H1 (cell line): ENCODE data around the gene PFKM. TPM values are rescaled to one million over a fixed set of nuclear protein-coding genes. Genes with fewer than 3 reads are reported as not detected.
"Not testable (repeated sequence)": the region's sequence is repeated elsewhere in the genome, so short reads cannot be mapped to it uniquely, and the experiment has no call there.

Experiments used
- CTCF ChIA-PET: fragments of 300-600 bp; sonication (Branson Sonifier 250); formaldehyde crosslinking; loops from one replicate; lab custom pipeline; 2021; ENCODE audit not compliant: partially characterized antibody; lab: Charles Lee
- POLR2A ChIA-PET: fragments of 300-600 bp; sonication (Branson Sonifier 250); formaldehyde crosslinking; loops from one replicate; lab custom pipeline; 2021; ENCODE audit warnings: inconsistent platforms; ENCODE audit not compliant: partially characterized antibody; lab: Charles Lee
- DNase-seq, 2 experiments: peaks; one replicate each; pipeline versions ENCODE4 v3.0.0 to v3.0.0-alpha.2; 2010 to 2022; ENCODE audit warnings: low spot score in 2 of 2, low read depth in 1 of 2, mixed read lengths in 1 of 2
- FAIRE-seq: peaks from 2 replicates; lab custom pipeline; 2011; peaks lifted over from hg19 to GRCh38; lab: Jason Lieb, UNC
- H2AFZ ChIP-seq: 2 replicates; pipeline ENCODE4 v1.8.1; 2012; ENCODE audit warnings: low read length, inconsistent platforms
- H2AK5ac ChIP-seq: 2 replicates; pipeline ENCODE4 v1.6.1; 2013; ENCODE audit warnings: low read depth, low read length
- H2BK120ac ChIP-seq: replicated peaks from 2 replicates; pipeline ENCODE3; 2013; ENCODE audit warnings: low read depth, low read length, inconsistent platforms
- H2BK12ac ChIP-seq: 2 replicates; pipeline ENCODE4 v1.6.1; 2013; ENCODE audit warnings: low read depth, low read length
- H2BK15ac ChIP-seq: 2 replicates; pipeline ENCODE4 v1.6.1; 2013; ENCODE audit warnings: low read length
- H2BK20ac ChIP-seq: 2 replicates; pipeline ENCODE4 v1.6.1; 2013; ENCODE audit warnings: low read length
- H2BK5ac ChIP-seq: 2 replicates; pipeline ENCODE4 v1.6.1; 2013; ENCODE audit warnings: low read depth, low read length
- H3K14ac ChIP-seq: 2 replicates; pipeline ENCODE4 v1.6.1; 2013; ENCODE audit warnings: inconsistent platforms; ENCODE audit not compliant: insufficient read length
- H3K18ac ChIP-seq: 2 replicates; pipeline ENCODE4 v1.6.1; 2013; ENCODE audit warnings: low read length; ENCODE audit errors: extremely low read depth
- H3K23ac ChIP-seq: 2 replicates; pipeline ENCODE4 v1.6.1; 2013; ENCODE audit warnings: inconsistent platforms; ENCODE audit not compliant: insufficient read length
- H3K23me2 ChIP-seq: 2 replicates; pipeline ENCODE4 v1.6.1; 2013; ENCODE audit warnings: low read depth, low read length
- H3K27ac ChIP-seq: 2 replicates; pipeline ENCODE4 v1.6.1; 2011; ENCODE audit warnings: low read depth, low read length, inconsistent platforms
- H3K27me3 ChIP-seq, 4 experiments: replicated peaks in 1 of 4; 1 replicate in 1 of 4; 2 replicates in 3 of 4; pipeline versions ENCODE4 v1.6.1 to v1.8.1; 2011 to 2013; ENCODE audit warnings: low read length in 3 of 4, mild to moderate bottlenecking in 3 of 4, inconsistent platforms in 2 of 4, mixed read lengths in 2 of 4, moderate library complexity in 1 of 4; ENCODE audit not compliant: control insufficient read depth in 3 of 4, insufficient read depth in 3 of 4; ENCODE audit errors: extremely low read depth in 1 of 4
- H3K36me3 ChIP-seq, 4 experiments: 2 replicates each; pipeline versions ENCODE4 v1.6.1 to v1.8.1; 2011 to 2013; ENCODE audit warnings: mild to moderate bottlenecking in 4 of 4, low read length in 3 of 4, moderate library complexity in 2 of 4, control low read depth in 1 of 4, inconsistent platforms in 1 of 4; ENCODE audit not compliant: insufficient read depth in 4 of 4, control insufficient read depth in 2 of 4
- H3K4ac ChIP-seq: replicated peaks from 2 replicates; pipeline ENCODE3; 2013; ENCODE audit warnings: low read length, low read depth, mixed read lengths, inconsistent platforms; ENCODE audit not compliant: insufficient read length
- H3K4me1 ChIP-seq, 4 experiments: replicated peaks in 1 of 4; 1 replicate in 1 of 4; 2 replicates in 3 of 4; pipeline versions ENCODE4 v1.6.1 to v1.8.1; 2011 to 2013; ENCODE audit warnings: low read length in 3 of 4, inconsistent platforms in 2 of 4, mixed read lengths in 1 of 4; ENCODE audit not compliant: insufficient read depth in 4 of 4, control insufficient read depth in 3 of 4
- H3K4me2 ChIP-seq, 2 experiments: 2 replicates each; pipeline versions ENCODE4 v1.6.1 to v1.8.1; 2011 to 2013; ENCODE audit warnings: low read depth in 2 of 2, low read length in 2 of 2, control low read depth in 1 of 2, inconsistent platforms in 1 of 2, mild to moderate bottlenecking in 1 of 2; ENCODE audit not compliant: insufficient read depth in 1 of 2
- H3K4me3 ChIP-seq, 4 experiments: fragments of 200-600, 300-600 bp in 1 of 4; sonication (generic), shearing (Covaris generic), sonication (Bioruptor Twin) in 1 of 4; 2 replicates each; pipeline versions ENCODE4 v1.5.1 to v1.8.1; 2011 to 2016; ENCODE audit warnings: low read length in 4 of 4, low read depth in 3 of 4, control low read depth in 2 of 4, inconsistent platforms in 2 of 4, mild to moderate bottlenecking in 2 of 4, mixed read lengths in 1 of 4, moderate library complexity in 1 of 4; ENCODE audit not compliant: insufficient read depth in 2 of 4; ENCODE audit errors: extremely low read depth in 1 of 4
- H3K56ac ChIP-seq: replicated peaks from 2 replicates; pipeline ENCODE3; 2013; ENCODE audit warnings: low read depth, mild to moderate bottlenecking, mixed read lengths, low read length, inconsistent platforms; ENCODE audit not compliant: insufficient read length
- H3K79me1 ChIP-seq: 2 replicates; pipeline ENCODE4 v1.6.1; 2013; ENCODE audit warnings: low read depth, low read length, control low read depth
- H3K79me2 ChIP-seq, 2 experiments: 2 replicates each; pipeline versions ENCODE4 v1.6.1 to v1.8.1; 2012 to 2013; ENCODE audit warnings: low read length in 2 of 2, mild to moderate bottlenecking in 2 of 2, inconsistent platforms in 1 of 2; ENCODE audit not compliant: insufficient read depth in 2 of 2, control insufficient read depth in 1 of 2
- H3K9ac ChIP-seq, 4 experiments: replicated peaks in 1 of 4; 1 replicate in 1 of 4; 2 replicates in 3 of 4; pipeline versions ENCODE4 v1.6.1 to v1.8.1; 2011 to 2013; ENCODE audit warnings: low read depth in 3 of 4, low read length in 3 of 4, control low read depth in 2 of 4, mild to moderate bottlenecking in 2 of 4, moderate library complexity in 2 of 4, inconsistent platforms in 1 of 4; ENCODE audit errors: extremely low read depth in 1 of 4
- H3K9me3 ChIP-seq, 2 experiments: 2 replicates each; pipeline versions ENCODE4 v1.6.1 to v1.8.1; 2012 to 2013; ENCODE audit warnings: mild to moderate bottlenecking in 2 of 2, moderate library complexity in 2 of 2, control low read depth in 1 of 2, inconsistent platforms in 1 of 2, low read depth in 1 of 2, low read length in 1 of 2, mixed read lengths in 1 of 2; ENCODE audit not compliant: insufficient read depth in 2 of 2
- H4K20me1 ChIP-seq, 2 experiments: replicated peaks in 1 of 2; 2 replicates each; pipeline versions ENCODE3 to v1.8.1; 2011 to 2013; ENCODE audit warnings: inconsistent platforms in 2 of 2, low read length in 2 of 2, mild to moderate bottlenecking in 1 of 2; ENCODE audit not compliant: insufficient read depth in 2 of 2, control insufficient read depth in 1 of 2
- H4K5ac ChIP-seq: 2 replicates; pipeline ENCODE4 v1.6.1; 2013; ENCODE audit warnings: low read length, low read depth, mixed read lengths, inconsistent platforms; ENCODE audit not compliant: insufficient read length
- H4K8ac ChIP-seq: 2 replicates; pipeline ENCODE4 v1.8.0; 2013; ENCODE audit warnings: mild to moderate bottlenecking, moderate library complexity, low read length, inconsistent platforms; ENCODE audit not compliant: insufficient read depth; ENCODE audit errors: extremely low read depth
- H4K91ac ChIP-seq: replicated peaks from 2 replicates; pipeline ENCODE3; 2013; ENCODE audit warnings: low read length, mixed read lengths, inconsistent platforms; ENCODE audit not compliant: insufficient read length
- NANOG ChIP-seq: IDR thresholded peaks from 2 replicates; pipeline ENCODE4 v1.6.1; 2011; ENCODE audit warnings: low read length, low read depth, mild to moderate bottlenecking, inconsistent platforms; ENCODE audit not compliant: insufficient read depth, poor library complexity, severe bottlenecking
- RBBP5 ChIP-seq: IDR thresholded peaks from 2 replicates; pipeline ENCODE4 v1.7.1; 2012; ENCODE audit warnings: low read depth, mild to moderate bottlenecking, inconsistent platforms, low read length, moderate library complexity, borderline replicate concordance
- WGBS, 2 experiments: shearing (Covaris generic) in 1 of 2; methylation state at CpG; one replicate each; pipeline versions ENCODE4 v1.1.6 to v1.1.7; 2013 to 2015; ENCODE audit warnings: low lambda C conversion rate in 2 of 2, mixed read lengths in 2 of 2, inconsistent platforms in 1 of 2, low coverage in 1 of 2, missing lambda C conversion rate in 1 of 2; ENCODE audit not compliant: insufficient replicate concordance in 2 of 2, insufficient coverage in 1 of 2, insufficient read length in 1 of 2; ENCODE audit errors: extremely low coverage in 1 of 2, missing lambda C conversion rate in 1 of 2; 5-methylcytosine and 5-hydroxymethylcytosine counted together
- polyA plus RNA-seq, 7 experiments: library from polyadenylated mRNA; depleted of rRNA in 3 of 7; stranded (reverse) in 5 of 7; unstranded in 2 of 7; fragments of >200 nt in 5 of 7; fragments of 200-250 nt in 2 of 7; gene quantifications; 1 replicate in 5 of 7; 2 replicates in 1 of 7; 4 replicates in 1 of 7; pipeline versions ENCODE4 v1.2.1 to v1.2.3, GENCODE V29; 2011 to 2013; ENCODE audit warnings: missing spikeins in 2 of 7, mixed read lengths in 2 of 7
- total RNA-seq: library from RNA; stranded (reverse); fragmentation: NEBNext Ultra II Directional; extraction: Animal tissue kit (Norgen Biotek cat#: 25700); gene quantifications from 2 replicates; pipeline ENCODE4 v1.2.1, GENCODE V29; 2021

The PFKM gene
- total and polyA plus RNA-seq, 2 of the 8 experiments (the other 6 are each of a cell fraction or from before 2014, with no cell fraction given): 62.6 to 106 TPM

- TF ChIP-seq RBBP5 (no peak), NANOG (no peak)
- TF ChIP-seq, all 59 proteins: peak for 0
Measured at GRCh38 chr12:48123169-48123568, 4.0 kb downstream of the PFKM start (continued).

DNA sequence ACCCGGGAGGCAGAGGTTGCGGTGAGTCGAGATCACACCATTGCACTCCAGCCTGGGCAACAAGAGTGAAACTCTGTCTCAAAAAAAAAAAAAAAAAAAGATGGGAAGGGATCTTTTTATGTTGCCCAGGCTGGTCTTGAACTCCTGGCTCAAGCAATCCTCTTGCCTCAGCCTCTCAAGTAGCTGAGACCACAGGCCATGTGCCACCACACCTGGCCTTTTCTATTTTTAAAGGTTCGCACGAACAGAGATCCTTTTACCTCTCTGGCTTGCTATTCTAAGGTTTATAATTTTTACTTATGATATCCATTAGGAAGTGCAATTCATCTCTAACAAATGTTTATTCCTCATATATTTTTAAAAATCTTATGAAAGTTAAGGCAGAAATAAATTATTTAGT, 6.4 kb downstream of the PFKM start:
- H2BK15ac ChIP-seq, H2AK5ac ChIP-seq, H3K4me2 ChIP-seq, H3K14ac ChIP-seq, H4K5ac ChIP-seq, DNase-seq, H3K4me1 ChIP-seq, H3K23me2 ChIP-seq, H2BK120ac ChIP-seq, H3K4ac ChIP-seq, H3K9me3 ChIP-seq, FAIRE-seq, H3K9ac ChIP-seq, H3K79me1 ChIP-seq, H3K56ac ChIP-seq, H3K4me3 ChIP-seq, H4K91ac ChIP-seq, H3K27me3 ChIP-seq, H2BK12ac ChIP-seq, H4K20me1 ChIP-seq, H3K23ac ChIP-seq, H2AFZ ChIP-seq, H2BK5ac ChIP-seq, H3K27ac ChIP-seq, H3K18ac ChIP-seq, H4K8ac ChIP-seq, H2BK20ac ChIP-seq: not testable (repeated sequence)
- 95% methylated on average over 2 of the region's 5 CpGs; no CpG with 5 or more reads in 1 of the 2 experiments for WGBS, 2 experiments
- Histone ChIP-seq H3K36me3 (peaks cover 9 to 65% (median 47%) of the 10 kb centered on the region in 4 experiments), H3K79me2 (peaks cover 6 to 16% of the 10 kb centered on the region in 2 experiments; a peak in 3 of 4 replicates)
- ChIA-PET CTCF (interaction anchor here (0.7 kb wide), 1 partner anchor 36 kb away, joined by 3 read pairs; no protein-coding TSS in a partner anchor), POLR2A (interaction anchor here (1.0 to 1.6 kb wide), 2 partner anchors 16 to 19 kb away, joined by 3 to 5 read pairs; partner anchors contain the start of gene SENP1)
